ENCODE measurements around the gene ZNF600.

DNA sequence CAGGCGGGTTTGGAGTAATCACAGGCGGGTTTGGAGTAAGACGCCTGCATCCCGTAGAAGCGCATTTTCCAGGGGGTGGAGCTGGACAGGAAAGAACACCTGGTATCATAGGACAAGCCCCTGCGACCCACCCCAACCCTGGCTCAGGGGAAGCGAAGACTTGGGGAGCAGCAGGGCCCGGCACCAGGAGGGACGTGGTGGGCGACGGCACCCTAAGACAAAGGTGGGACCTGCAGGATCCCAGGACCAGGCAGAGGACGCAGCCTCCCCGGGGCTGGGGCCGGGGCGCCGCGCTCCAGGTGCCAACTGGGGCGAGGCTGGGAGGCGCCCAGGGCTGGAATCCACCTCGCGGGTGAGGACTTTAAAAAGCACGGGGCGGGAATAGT lies 520 bp downstream of the ZNF600 start:
- TF ChIP-seq POLR2AphosphoS5 (IDR thresholded peaks at IDR 0.05) (no peak), POLR2A (IDR thresholded peaks at IDR 0.05; ENCODE audit: low read depth) (no peak)

Measured in esophagus muscularis mucosa (tissue), 2 donors.